GM18861 (cell line): ENCODE measurements around the gene EPN2.
"Not testable (repeated sequence)": the region's sequence is repeated elsewhere in the genome, so short reads cannot be mapped to it uniquely, and the experiment has no call there.

Source experiments
- ATAC-seq: cut with Tn5 transposase; IDR thresholded peaks from one replicate; pipeline ENCODE4 v1.9.1; 2021; ENCODE audit not compliant: unreplicated experiment

Gene EPN2

GRCh38 chr17:19264681-19265080 lies 27.5 kb downstream of the EPN2 start:
- ATAC-seq = no peak

- no peak for ATAC-seq
Observed at GRCh38 chr17:19265755-19266154, 28.6 kb downstream of the EPN2 start.

- ATAC-seq = no peak
Observed at GRCh38 chr17:19268611-19269010, 31.4 kb downstream of the EPN2 start.

GRCh38 chr17:19269106-19269505 lies 31.9 kb downstream of the EPN2 start:
- ATAC-seq = no peak

DNA sequence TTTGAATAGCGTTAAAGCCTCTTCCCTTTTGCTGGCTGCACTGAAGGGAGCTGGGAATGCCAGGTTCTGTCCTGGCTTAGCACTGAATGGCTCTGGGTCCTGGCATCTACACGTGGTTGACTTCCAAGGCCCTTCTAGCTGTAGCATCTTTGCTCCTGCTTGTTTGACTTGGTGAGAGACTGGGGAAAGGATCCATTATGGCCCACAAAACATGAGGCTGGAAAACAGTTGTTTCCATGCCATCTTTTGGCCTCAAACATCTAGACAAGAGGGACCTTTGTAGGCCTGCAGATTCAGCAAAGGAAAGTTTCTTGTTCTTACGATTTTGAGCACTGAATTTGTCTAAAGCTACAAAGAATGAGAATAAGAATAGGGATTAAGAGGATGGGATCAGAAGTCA lies 32.5 kb downstream of the EPN2 start:
- ATAC-seq = no peak

GRCh38 chr17:19270347-19270703 lies 33.2 kb downstream of the EPN2 start:
- ATAC-seq = no peak

- no peak for ATAC-seq
Observed at GRCh38 chr17:19270704-19271611, 33.8 kb downstream of the EPN2 start.

GRCh38 chr17:19271780-19272357 lies 34.7 kb downstream of the EPN2 start:
- no peak for ATAC-seq

DNA sequence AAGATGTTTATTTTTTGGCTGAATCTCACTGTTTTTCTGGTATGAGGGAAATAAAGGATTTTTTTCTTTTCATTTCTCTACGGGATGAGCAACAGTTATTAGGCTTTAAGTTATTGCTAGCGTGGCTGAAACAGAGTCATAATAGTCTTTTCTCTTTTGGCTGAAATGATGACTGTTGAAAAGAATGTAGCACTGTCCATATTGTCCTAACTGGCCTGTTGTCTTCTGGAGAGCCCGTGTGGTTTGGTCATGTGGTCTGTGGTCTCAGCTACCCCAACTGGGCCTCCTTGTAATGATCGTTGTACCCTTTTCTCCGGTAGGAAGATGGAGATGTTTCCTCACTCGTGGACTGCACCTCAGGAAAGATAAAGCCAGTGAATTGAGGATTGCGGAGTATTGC lies 36.6 kb downstream of the EPN2 start:
- ATAC-seq = no peak

DNA sequence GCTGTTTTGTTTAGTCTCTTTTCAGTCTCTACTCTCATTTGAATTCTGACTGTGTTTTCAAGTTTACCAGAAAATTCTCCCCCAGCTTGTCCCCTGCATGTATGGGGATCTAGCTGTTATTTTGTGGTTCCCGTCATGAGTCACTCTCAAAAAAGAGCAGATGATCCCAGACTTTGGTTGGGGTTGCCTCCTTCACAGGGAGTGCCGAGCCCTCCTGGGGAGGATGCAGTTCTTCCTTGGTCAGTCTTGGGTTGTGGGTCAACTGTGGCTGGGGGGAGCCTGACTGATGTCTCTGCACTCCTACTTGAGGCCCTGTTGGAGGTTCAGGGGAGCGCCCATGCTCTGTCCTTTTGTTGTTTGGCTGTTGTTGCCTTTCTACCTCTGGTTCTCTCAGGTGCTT lies 37.7 kb downstream of the EPN2 start:
- ATAC-seq = no peak

DNA sequence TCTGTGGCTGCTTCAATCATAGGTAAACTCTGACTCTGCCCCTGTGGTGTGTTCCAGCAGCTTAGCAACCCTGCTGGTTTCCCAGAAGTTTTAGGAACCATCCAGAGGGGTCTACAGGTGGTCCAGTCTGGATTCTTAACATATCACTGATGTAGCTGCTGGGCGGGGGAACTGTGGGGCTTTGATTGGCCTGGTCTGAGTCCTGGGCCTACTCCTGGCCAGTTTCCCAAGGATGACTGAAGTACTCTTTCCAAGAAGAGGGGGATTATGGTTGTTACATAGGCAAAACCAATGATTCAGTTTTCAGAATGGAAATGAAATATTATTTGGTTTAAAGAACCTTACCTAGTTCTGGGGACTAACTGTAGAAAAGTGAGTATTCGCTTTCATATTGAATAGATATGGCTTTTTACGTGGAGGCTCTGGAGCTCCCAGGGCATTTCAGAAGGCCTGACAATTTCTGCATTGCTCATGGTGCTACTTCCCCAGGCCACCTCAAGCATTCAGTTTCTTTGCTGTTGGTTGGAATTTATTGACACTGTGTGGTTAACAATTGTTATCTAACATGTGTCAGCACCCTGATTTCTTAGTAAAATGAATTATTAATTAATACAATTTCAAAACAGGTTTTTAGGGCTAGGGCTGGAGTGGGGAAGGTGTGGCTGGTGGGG lies 38.4 kb downstream of the EPN2 start:
- ATAC-seq = no peak

DNA sequence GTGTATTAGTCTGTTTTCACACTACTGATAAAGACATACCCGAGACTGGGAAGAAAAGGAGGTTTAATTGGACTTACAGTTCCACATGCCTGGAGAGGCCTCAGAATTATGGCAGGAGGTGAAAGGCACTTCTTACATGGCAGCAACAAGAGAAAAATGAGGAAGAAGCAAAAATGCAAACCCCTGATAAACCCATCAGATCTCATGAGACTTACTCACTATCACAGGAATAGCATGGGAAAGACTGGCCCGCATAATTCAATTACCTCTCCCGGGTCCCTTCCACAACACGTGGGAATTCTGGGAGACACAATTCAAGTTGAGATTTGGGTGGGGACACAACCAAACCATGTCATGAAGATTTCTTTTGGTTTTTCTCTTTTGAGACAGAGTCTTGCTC lies 41.1 kb downstream of the EPN2 start:
- not testable (repeated sequence) for ATAC-seq

- no peak for ATAC-seq
Observed at GRCh38 chr17:19278729-19279128, 41.6 kb downstream of the EPN2 start.

GRCh38 chr17:19281161-19281560 lies 44.0 kb downstream of the EPN2 start:
- ATAC-seq = no peak

- peak; percentile 54 for ATAC-seq
Observed at GRCh38 chr17:19284005-19284959, 47.1 kb downstream of the EPN2 start.

DNA sequence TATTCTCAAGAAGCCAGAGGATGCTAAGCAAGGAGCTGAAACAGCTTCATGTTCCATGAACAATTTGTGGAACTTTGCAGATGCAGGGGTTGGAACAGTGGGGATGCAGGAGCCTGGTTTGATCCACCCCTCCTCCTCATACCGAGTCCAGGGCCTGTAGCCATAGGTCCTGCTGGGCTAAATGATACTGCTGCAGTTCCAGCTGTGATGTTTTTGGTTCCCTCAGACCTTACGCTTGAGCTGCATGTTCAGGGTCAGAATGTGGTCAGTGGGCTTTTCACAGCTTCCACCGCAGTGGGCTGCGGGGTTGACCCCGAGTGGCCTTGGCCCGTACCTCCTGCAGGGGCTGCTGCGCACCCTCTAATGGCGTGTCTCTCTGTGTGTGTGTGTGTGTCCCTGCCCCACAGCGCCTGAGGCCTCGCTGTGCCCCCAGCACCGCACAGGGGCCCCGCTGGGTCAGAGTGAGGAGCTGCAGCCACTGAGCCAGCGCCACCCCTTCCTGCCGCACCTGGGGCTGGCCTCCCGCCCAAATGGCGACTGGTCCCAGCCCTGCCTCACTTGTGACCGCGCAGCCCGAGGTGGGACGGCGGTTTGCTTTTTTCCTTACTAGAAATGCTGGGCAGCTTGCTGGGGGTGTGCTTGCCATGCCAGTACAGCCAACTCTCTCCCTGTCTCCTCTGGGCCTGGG lies 48.2 kb downstream of the EPN2 start:
- no peak for ATAC-seq

DNA sequence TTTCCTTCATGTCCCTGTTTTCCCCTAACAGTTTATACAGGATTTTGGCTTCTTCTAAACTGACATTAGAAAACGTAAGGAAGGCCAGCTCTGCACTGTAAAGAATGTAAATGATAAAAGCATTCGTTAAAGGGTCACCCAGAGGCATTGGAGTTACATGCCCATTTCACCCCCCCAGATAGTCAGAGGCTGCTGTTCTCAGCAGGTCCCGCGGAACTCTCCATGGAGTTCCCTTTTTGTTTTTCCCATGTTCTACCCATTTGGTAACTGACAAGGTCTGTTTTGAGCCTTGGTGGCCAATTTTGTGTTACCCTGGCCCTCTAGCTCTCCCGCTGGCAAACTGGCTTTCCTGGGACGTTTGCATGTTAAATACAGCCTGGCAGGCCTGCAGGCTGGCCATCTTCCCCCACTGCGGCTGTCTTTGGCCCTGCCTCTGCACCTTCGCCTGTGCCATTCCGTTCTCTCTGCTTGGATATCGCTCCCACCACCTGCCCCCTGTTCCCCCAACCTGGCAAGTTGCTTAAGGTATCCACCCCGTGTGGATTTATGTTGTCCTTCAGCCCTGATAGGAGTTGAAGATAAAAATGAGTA lies 49.7 kb downstream of the EPN2 start:
- ATAC-seq = no peak

DNA sequence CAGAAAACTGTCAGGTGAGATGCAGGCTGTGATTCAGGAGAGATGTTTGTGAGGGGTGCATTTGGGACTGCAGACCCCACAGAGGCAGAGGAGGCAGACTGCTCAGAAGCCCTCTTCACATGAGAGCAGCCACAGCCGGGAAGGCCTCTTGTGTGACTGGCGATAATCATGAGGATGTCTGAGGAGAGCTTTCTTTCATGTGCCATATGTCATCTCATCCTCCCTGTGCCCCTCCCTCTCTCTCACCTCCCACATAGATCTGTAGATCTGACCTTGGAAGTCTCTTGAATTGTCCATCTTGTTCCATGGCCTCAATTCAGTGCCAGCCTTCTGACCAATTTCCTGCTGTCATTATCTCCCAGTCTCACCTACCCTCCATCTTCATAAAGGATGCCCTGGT lies 50.5 kb downstream of the EPN2 start:
- no peak for ATAC-seq

DNA sequence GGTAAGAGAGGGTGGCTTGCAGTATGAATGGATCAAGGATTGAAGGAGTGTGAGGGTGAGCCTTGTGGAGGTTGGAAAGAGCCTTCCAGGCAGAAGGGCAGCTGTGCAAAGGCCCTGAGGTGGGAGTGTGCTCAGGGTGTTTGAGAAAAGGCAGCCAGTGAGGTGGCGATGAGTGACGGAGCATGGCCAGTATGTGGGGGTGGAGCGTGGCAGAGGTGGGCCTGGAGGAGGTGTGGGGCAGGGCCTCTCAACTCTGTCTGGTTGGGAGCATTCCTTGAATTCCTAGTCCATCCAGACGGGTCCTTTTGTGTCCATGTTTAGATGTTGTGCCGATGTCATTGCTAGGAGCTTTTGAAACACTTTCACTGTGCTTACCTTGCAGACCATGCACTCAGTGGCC lies 51.3 kb downstream of the EPN2 start:
- no peak for ATAC-seq

DNA sequence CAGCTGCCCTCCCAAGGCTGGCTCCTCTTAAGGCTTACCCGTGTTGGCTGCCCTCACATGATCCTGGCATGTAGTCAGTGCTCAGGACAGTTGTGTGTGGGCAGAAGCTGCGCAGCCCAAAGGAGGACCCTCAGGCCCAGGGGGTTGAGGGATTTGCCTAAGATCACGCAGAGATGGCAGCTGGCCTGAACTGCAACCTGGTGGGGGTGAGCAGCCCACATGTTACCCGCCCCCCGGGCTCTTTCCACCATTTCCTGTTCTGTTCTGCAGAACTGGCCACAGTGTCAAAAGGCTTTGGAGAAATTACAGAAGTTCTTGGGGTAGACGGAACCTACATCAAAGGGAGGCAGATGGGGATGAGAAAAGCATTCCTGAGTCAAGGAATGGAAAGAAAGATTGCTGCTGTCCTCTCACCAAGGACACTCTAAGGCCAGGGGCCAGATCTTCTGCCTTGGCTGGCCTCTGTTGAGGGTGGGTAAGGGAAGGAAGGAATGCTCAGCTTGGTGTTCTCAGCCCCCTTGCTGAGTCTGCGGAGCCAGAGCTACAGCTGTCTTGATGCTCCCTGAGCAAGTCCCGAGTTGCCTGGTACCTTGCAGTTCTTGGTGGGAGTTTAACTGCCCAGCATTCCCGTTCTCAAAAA lies 53.0 kb downstream of the EPN2 start:
- ATAC-seq = no peak
